MM.1S (cell line): ENCODE results near the gene LPA.
"Not testable (repeated sequence)": the region's sequence is repeated elsewhere in the genome, so short reads cannot be mapped to it uniquely, and the experiment has no call there.

ENCODE experiments used
- DNase-seq: peaks from one replicate; pipeline ENCODE4 v3.0.0-alpha.2; 2015
- H2AFZ ChIP-seq: fragments of 300-600 bp; sonication (generic); 2 replicates; pipeline ENCODE4 v1.6.0; 2016; ENCODE audit warnings: antibody characterized with exemption, low read length
- H3F3A ChIP-seq: fragments of 300-600 bp; sonication (generic); 2 replicates; pipeline ENCODE4 v1.6.1; 2016; ENCODE audit warnings: mild to moderate bottlenecking, antibody characterized with exemption, low read length, moderate library complexity, mixed read lengths; ENCODE audit not compliant: insufficient read depth
- H3K27ac ChIP-seq: fragments of 300-600 bp; sonication (generic); 2 replicates; pipeline ENCODE4 v1.5.1; 2016; ENCODE audit warnings: mild to moderate bottlenecking, low read length
- H3K27me3 ChIP-seq: fragments of 300-600 bp; sonication (generic); replicated peaks from 2 replicates; pipeline ENCODE4 v1.6.0; 2016; ENCODE audit warnings: low read length; ENCODE audit not compliant: insufficient read depth
- H3K36me3 ChIP-seq: fragments of 300-600 bp; sonication (generic); replicated peaks from 2 replicates; pipeline ENCODE4 v1.6.1; 2016; ENCODE audit warnings: mild to moderate bottlenecking, low read length, mixed read lengths; ENCODE audit not compliant: insufficient read depth
- H3K4me1 ChIP-seq: fragments of 300-600 bp; sonication (generic); 2 replicates; pipeline ENCODE4 v1.6.1; 2016; ENCODE audit warnings: low read length, mixed read lengths
- H3K4me2 ChIP-seq: fragments of 300-600 bp; sonication (generic); 2 replicates; pipeline ENCODE4 v1.6.0; 2016; ENCODE audit warnings: low read depth, low read length
- H3K4me3 ChIP-seq: fragments of 300-600 bp; sonication (generic); 2 replicates; pipeline ENCODE4 v1.5.1; 2016; ENCODE audit warnings: low read length, mixed read lengths
- H3K79me2 ChIP-seq: fragments of 300-600 bp; sonication (generic); 2 replicates; pipeline ENCODE4 v1.6.1; 2016; ENCODE audit warnings: mixed run types, low read length, mixed read lengths
- H3K9ac ChIP-seq: fragments of 300-600 bp; sonication (generic); 2 replicates; pipeline ENCODE4 v1.6.1; 2016; ENCODE audit warnings: low read length, mixed read lengths
- H3K9me2 ChIP-seq: fragments of 300-600 bp; sonication (generic); replicated peaks from 2 replicates; pipeline ENCODE4 v1.6.1; 2016; ENCODE audit warnings: mild to moderate bottlenecking, low read length, mixed read lengths; ENCODE audit not compliant: insufficient read depth
- H3K9me3 ChIP-seq: fragments of 300-600 bp; sonication (generic); replicated peaks from 2 replicates; pipeline ENCODE4 v1.6.1; 2016; ENCODE audit warnings: mild to moderate bottlenecking, low read length, mixed read lengths; ENCODE audit not compliant: insufficient read depth
- H4K20me1 ChIP-seq: fragments of 300-600 bp; sonication (generic); 2 replicates; pipeline ENCODE4 v1.6.1; 2016; ENCODE audit warnings: mild to moderate bottlenecking, low read length, moderate library complexity, mixed read lengths; ENCODE audit not compliant: insufficient read depth
- CTCF ChIP-seq: fragments of 300-600 bp; sonication (generic); IDR thresholded peaks from 2 replicates; pipeline ENCODE4 v1.5.1; 2016; ENCODE audit warnings: antibody characterized with exemption, low read length, mixed read lengths
- EZH2 ChIP-seq: fragments of 300-600 bp; sonication (generic); optimal IDR thresholded peaks from 2 replicates; pipeline ENCODE3; 2017; ENCODE audit warnings: low read depth, mild to moderate bottlenecking, antibody characterized with exemption, low read length, mixed read lengths
- EZH2phosphoT487 ChIP-seq: fragments of 300-600 bp; sonication (generic); IDR thresholded peaks from 2 replicates; pipeline ENCODE4 v1.6.1; 2018; ENCODE audit warnings: antibody characterized with exemption, low read length

Gene LPA

GRCh38 chr6:160691617-160692016 lies 27.5 kb upstream of the LPA start:
- DNase-seq = no peak
- H3K4me2 ChIP-seq = no peak overlapping the region
- H4K20me1 ChIP-seq = no peaks in the 10 kb centered on the region
- H3K9me3 ChIP-seq = no peaks in the 10 kb centered on the region
- no peak overlapping the region for H2AFZ ChIP-seq
- no peaks in the 10 kb centered on the region for H3K27me3 ChIP-seq
- no peak for TF ChIP-seq EZH2phosphoT487
- no peak for TF ChIP-seq EZH2
- no peak for TF ChIP-seq CTCF
- H3K9ac ChIP-seq = no peak overlapping the region
- no peaks in the 10 kb centered on the region for H3K9me2 ChIP-seq
- H3K79me2 ChIP-seq = no peaks in the 10 kb centered on the region
- no peaks in the 10 kb centered on the region for H3K36me3 ChIP-seq
- H3F3A ChIP-seq = no peaks in the 10 kb centered on the region
- H3K4me1 ChIP-seq = no peaks in the 10 kb centered on the region
- no peak overlapping the region for H3K4me3 ChIP-seq
- no peak overlapping the region for H3K27ac ChIP-seq

GRCh38 chr6:160690458-160690857 lies 26.4 kb upstream of the LPA start:
- Histone ChIP-seq H4K20me1 (no peaks in the 10 kb centered on the region), H3K4me2 (no peak overlapping the region), H3K9me3 (no peaks in the 10 kb centered on the region), H3K4me3 (no peak overlapping the region), H3K27ac (no peak overlapping the region), H3K79me2 (no peaks in the 10 kb centered on the region), H3K9ac (no peak overlapping the region), H2AFZ (no peak overlapping the region), H3F3A (no peaks in the 10 kb centered on the region), H3K4me1 (no peaks in the 10 kb centered on the region), H3K27me3 (no peaks in the 10 kb centered on the region), H3K9me2 (no peaks in the 10 kb centered on the region), H3K36me3 (no peaks in the 10 kb centered on the region)
- no peak for DNase-seq
- TF ChIP-seq EZH2phosphoT487 (no peak), CTCF (no peak), EZH2 (no peak)

- Histone ChIP-seq H3K9ac (no peak overlapping the region), H3K36me3 (no peaks in the 10 kb centered on the region), H3K4me3 (no peak overlapping the region), H4K20me1 (no peaks in the 10 kb centered on the region), H3K27me3 (no peaks in the 10 kb centered on the region), H3K9me2 (no peaks in the 10 kb centered on the region), H3F3A (no peaks in the 10 kb centered on the region), H3K79me2 (no peaks in the 10 kb centered on the region), H3K4me2 (no peak overlapping the region), H3K4me1 (no peaks in the 10 kb centered on the region), H3K9me3 (no peaks in the 10 kb centered on the region), H3K27ac (no peak overlapping the region), H2AFZ (no peak overlapping the region)
- TF ChIP-seq EZH2 (no peak), EZH2phosphoT487 (no peak), CTCF (no peak)
- DNase-seq = no peak
These were observed 21.8 kb upstream of the LPA start for GRCh38 chr6:160685762-160686450.

GRCh38 chr6:160685101-160685761 lies 21.2 kb upstream of the LPA start:
- H4K20me1 ChIP-seq, H3K9me2 ChIP-seq, H3K9me3 ChIP-seq, H3K36me3 ChIP-seq, H3K4me3 ChIP-seq, DNase-seq, H3K27ac ChIP-seq, H3K79me2 ChIP-seq, H3K9ac ChIP-seq, H2AFZ ChIP-seq, H3K4me1 ChIP-seq, H3K4me2 ChIP-seq, H3F3A ChIP-seq, H3K27me3 ChIP-seq: not testable (repeated sequence)
